ENCODE data around the gene FKRP. TPM values are rescaled to one million over a fixed set of nuclear protein-coding genes. Genes with fewer than 3 reads are reported as not detected.
A peak's percentile ranks its signal among the peaks of the same experiment; 100 is the strongest.

Gene FKRP
- total RNA-seq, 1 donor from 2014 or later = 13.2 TPM

GRCh38 chr19:46721269-46722003 is 24.4 kb upstream of the FKRP start:
- TF ChIP-seq CTCF (IDR thresholded peaks at IDR 0.05) = no peak
- peaks cover 68% of the 10 kb centered on the region for H3K36me3 ChIP-seq
- no peaks in the 10 kb centered on the region for H3K27me3 ChIP-seq (ENCODE audit: low read depth)
- H3K27ac ChIP-seq = no peak overlapping the region
- ATAC-seq (no peak), DNase-seq (no peak)
- no peak overlapping the region for H3K4me3 ChIP-seq
- intact Hi-C loops (cut with DNase I) = no loop called here
- no peaks in the 10 kb centered on the region for H3K9me3 ChIP-seq
- H3K4me1 ChIP-seq = peaks cover 36% of the 10 kb centered on the region

GRCh38 chr19:46722004-46722380 is 23.9 kb upstream of the FKRP start:
- no peak overlapping the region for H3K4me3 ChIP-seq
- no peak overlapping the region for H3K27ac ChIP-seq
- H3K4me1 ChIP-seq = peaks cover 39% of the 10 kb centered on the region
- H3K36me3 ChIP-seq = peaks cover 74% of the 10 kb centered on the region
- no peaks in the 10 kb centered on the region for H3K27me3 ChIP-seq (ENCODE audit: low read depth)
- intact Hi-C loops (cut with DNase I) = no loop called here
- no peak for DNase-seq
- ATAC-seq = no peak
- no peaks in the 10 kb centered on the region for H3K9me3 ChIP-seq
- TF ChIP-seq CTCF (IDR thresholded peaks at IDR 0.05) = no peak

- Histone ChIP-seq H3K27ac (no peak overlapping the region), H3K36me3 (peaks cover 79% of the 10 kb centered on the region), H3K4me1 (peaks cover 37% of the 10 kb centered on the region), H3K4me3 (no peak overlapping the region), H3K9me3 (no peaks in the 10 kb centered on the region), H3K27me3 (ENCODE audit: low read depth) (no peaks in the 10 kb centered on the region)
- no peak for ATAC-seq
- no peak for TF ChIP-seq CTCF (IDR thresholded peaks at IDR 0.05)
- intact Hi-C loops (cut with DNase I) = no loop called here
- DNase-seq = peak; percentile 40
Measured at GRCh38 chr19:46722421-46723022, 23.3 kb upstream of the FKRP start.

GRCh38 chr19:46723023-46723461 is 22.8 kb upstream of the FKRP start:
- Histone ChIP-seq H3K4me3 (no peak overlapping the region), H3K27me3 (ENCODE audit: low read depth) (no peaks in the 10 kb centered on the region), H3K36me3 (peaks cover 84% of the 10 kb centered on the region), H3K9me3 (no peaks in the 10 kb centered on the region), H3K4me1 (peaks cover 37% of the 10 kb centered on the region), H3K27ac (no peak overlapping the region)
- intact Hi-C loops (cut with DNase I) = no loop called here
- ATAC-seq = no peak
- TF ChIP-seq CTCF (IDR thresholded peaks at IDR 0.05) = no peak
- no peak for DNase-seq

- ATAC-seq = no peak
- intact Hi-C loops (cut with DNase I) = no loop called here
- no peak for DNase-seq
- Histone ChIP-seq H3K27me3 (ENCODE audit: low read depth) (no peaks in the 10 kb centered on the region), H3K4me1 (peaks cover 37% of the 10 kb centered on the region), H3K36me3 (peaks cover 89% of the 10 kb centered on the region), H3K4me3 (no peak overlapping the region), H3K9me3 (no peaks in the 10 kb centered on the region), H3K27ac (no peak overlapping the region)
- TF ChIP-seq CTCF (IDR thresholded peaks at IDR 0.05) = no peak
Measured at GRCh38 chr19:46723471-46723870, 22.4 kb upstream of the FKRP start.

Measured in lower lobe of right lung (tissue), 2 donors.